ENCODE data around the gene HM13. TPM values are rescaled to one million over a fixed set of nuclear protein-coding genes. Genes with fewer than 3 reads are reported as not detected.
A peak's percentile ranks its signal among the peaks of the same experiment; 100 is the strongest.

HM13 gene
- total RNA-seq, 1 donor from 2014 or later = 169 TPM

DNA sequence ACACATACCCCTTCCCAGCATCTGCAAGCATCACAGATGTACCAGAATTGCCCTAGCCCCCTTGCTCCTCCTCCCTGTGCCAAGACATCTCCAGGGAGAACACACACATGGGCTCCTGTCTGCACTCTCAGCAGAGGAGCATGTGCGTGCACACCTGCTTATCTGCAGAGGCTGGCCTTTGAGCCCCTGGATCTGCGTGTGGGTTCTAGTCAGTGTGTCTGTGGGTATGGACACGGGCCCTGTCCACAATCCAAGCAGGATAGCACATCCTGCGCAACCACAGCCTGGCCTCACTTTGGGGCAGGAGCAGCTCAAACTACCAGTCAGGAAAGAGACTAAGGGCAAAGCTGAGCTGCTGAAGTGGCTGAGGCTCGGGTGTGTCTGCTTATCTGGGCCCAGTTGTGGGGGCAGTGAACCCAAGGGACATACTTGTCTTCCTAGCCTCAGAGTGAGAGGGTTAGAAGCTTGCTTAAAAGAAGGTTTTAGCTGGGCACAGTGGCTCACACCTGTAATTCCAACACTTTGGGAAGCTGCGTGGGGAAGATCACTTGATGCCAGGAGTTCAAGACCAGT, 41.0 kb downstream of the HM13 start:
- no peak overlapping the region for H3K27ac ChIP-seq
- ATAC-seq (no peak), DNase-seq (no peak)
- H3K9me3 ChIP-seq = no peaks in the 10 kb centered on the region
- peaks cover 70% of the 10 kb centered on the region for H3K36me3 ChIP-seq
- TF ChIP-seq, protein P1, sequence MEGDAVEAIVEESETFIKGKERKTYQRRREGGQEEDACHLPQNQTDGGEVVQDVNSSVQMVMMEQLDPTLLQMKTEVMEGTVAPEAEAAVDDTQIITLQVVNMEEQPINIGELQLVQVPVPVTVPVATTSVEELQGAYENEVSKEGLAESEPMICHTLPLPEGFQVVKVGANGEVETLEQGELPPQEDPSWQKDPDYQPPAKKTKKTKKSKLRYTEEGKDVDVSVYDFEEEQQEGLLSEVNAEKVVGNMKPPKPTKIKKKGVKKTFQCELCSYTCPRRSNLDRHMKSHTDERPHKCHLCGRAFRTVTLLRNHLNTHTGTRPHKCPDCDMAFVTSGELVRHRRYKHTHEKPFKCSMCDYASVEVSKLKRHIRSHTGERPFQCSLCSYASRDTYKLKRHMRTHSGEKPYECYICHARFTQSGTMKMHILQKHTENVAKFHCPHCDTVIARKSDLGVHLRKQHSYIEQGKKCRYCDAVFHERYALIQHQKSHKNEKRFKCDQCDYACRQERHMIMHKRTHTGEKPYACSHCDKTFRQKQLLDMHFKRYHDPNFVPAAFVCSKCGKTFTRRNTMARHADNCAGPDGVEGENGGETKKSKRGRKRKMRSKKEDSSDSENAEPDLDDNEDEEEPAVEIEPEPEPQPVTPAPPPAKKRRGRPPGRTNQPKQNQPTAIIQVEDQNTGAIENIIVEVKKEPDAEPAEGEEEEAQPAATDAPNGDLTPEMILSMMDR (IDR thresholded peaks at IDR 0.05) = no peak
- no peak overlapping the region for H3K4me3 ChIP-seq
- no peaks in the 10 kb centered on the region for H3K27me3 ChIP-seq
- H3K4me1 ChIP-seq = peaks cover 5% of the 10 kb centered on the region
- intact Hi-C loops (cut with DNase I) = no loop called here

DNA sequence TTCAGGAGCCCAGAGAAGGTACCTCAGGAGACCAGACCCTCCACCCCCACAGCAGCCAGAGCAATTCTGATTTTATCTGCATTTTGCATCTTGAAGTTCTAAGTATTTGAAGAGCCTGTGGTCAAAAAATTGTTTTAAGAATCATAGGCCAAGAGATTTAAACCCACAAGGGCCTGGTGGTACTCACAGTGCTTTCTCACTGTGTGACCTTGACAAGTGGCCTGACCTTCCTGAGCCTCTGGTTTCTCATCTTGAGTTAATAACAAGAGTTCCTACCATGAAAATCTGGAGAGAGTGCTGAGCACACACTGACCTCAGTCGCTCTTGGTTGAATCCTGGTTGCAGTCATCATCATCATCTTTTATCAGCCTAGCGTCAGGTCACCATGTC, 45.5 kb downstream of the HM13 start:
- DNase-seq (no peak), ATAC-seq (no peak)
- intact Hi-C loops (cut with DNase I) = loop anchor here (5.0 kb wide), 1 partner anchor 53 kb away; no protein-coding TSS in a partner anchor
- peaks cover 19% of the 10 kb centered on the region for H3K4me1 ChIP-seq
- no peaks in the 10 kb centered on the region for H3K27me3 ChIP-seq
- no peaks in the 10 kb centered on the region for H3K9me3 ChIP-seq
- TF ChIP-seq, protein P1 (IDR thresholded peaks at IDR 0.05) = no peak
- peaks cover 71% of the 10 kb centered on the region for H3K36me3 ChIP-seq
- no peak overlapping the region for H3K4me3 ChIP-seq
- H3K27ac ChIP-seq = no peak overlapping the region

DNA sequence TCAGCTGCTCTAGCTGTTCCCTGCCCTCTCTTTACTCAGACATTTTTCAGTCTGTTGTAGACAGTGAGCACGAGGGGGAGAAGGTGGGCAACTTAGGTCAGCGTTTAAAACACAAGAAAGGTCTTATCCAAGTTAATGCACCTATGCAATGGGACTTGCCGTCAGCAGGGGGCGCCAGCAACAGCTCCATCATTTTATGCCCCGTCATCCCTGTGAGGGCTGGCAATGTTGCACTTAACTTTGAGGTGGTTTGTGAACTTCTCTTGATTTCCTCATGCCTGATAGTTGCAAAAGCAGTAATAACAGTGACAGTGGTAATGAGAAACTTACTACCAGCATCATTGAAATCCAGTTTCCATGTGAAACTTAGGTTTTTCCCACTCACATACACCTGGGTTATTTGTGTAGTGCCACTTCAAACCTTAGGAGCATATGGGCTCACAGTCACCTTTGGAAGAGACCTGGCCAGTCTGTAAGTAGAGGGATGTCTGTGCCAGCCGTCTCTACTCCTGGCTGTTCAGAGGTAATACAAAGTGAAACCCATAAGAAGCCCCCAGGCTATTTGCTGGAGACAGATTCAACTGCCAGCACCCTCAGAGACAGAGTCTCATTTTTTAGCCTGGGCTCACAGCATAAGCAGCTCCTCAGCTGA, 46.0 kb downstream of the HM13 start:
- Histone ChIP-seq H3K27me3 (no peaks in the 10 kb centered on the region), H3K36me3 (peaks cover 69% of the 10 kb centered on the region), H3K4me1 (peaks cover 19% of the 10 kb centered on the region), H3K4me3 (no peak overlapping the region), H3K9me3 (no peaks in the 10 kb centered on the region), H3K27ac (peak overlapping the region; percentile 64)
- ATAC-seq (peak; percentile 80), DNase-seq (peak; percentile 87)
- TF ChIP-seq, protein P1 (IDR thresholded peaks at IDR 0.05) = peak; percentile 92
- intact Hi-C loops (cut with DNase I) = loop anchor here (5.0 kb wide), 1 partner anchor 52 kb away; no protein-coding TSS in a partner anchor

DNA sequence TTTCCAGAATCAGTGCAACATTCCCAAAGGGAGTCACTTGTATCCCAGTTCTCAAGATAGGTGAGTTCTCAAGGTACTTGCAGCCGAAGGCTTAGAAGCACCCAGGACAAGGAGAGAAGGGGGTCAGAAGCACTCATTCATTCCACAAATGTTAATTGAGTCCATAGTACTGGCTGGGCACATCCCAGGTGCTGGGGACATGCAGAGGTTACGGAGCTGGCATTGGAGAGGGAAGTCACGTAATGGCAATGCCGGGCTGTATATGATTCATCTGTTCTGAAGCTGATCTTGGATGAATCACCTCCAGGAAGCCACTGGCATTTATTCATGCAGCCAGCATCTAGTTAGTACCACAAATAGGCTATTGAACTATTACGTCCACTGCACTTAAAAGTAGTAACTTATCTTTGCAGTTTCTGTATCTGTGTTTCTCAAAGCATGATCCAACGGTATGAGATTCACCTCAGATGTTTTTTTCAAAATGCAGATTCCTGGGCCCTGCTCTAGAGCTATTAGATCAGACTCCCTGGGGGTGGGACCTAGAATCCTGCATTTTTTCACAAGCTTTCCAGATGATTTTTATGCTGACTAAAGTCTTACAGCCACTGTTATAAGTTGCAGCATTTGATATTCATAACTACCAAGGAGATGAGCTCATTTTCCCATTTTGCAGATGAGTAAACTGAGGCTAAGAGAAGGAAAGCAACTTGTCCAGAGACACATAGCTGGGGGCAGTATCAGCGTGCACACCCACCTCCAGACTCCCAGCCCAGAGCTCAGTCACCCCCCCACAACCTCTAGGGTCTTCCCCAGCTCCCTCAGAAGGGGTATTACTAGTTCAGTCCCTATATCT, 46.7 kb downstream of the HM13 start:
- H3K36me3 ChIP-seq = peaks cover 69% of the 10 kb centered on the region
- TF ChIP-seq, protein P1 (IDR thresholded peaks at IDR 0.05) = no peak
- peaks cover 19% of the 10 kb centered on the region for H3K4me1 ChIP-seq
- no peaks in the 10 kb centered on the region for H3K9me3 ChIP-seq
- DNase-seq (no peak), ATAC-seq (peak; percentile 7)
- no peak overlapping the region for H3K4me3 ChIP-seq
- intact Hi-C loops (cut with DNase I) = loop anchor here (5.0 kb wide), 1 partner anchor 51 kb away; no protein-coding TSS in a partner anchor
- H3K27ac ChIP-seq = peak overlapping the region; percentile 64
- H3K27me3 ChIP-seq = no peaks in the 10 kb centered on the region

DNA sequence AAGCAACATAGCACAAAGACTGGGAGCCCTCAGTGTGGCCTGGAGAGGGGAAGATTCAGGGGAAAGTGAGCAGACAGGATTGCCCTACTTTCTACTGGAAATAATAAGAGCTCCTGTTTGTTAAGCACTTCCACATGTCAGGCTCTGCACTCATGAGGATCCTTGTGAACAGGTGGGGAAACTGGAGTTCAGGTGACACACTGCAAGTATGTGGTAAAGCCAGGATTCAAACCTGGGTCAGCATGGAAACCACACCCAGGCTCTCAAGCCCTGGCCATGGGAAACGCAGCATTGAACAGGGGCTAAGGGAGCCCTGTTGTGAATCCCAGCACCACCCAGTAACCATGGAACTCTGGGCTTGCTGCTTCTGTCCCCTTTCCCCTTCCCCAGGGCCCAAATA, 48.0 kb downstream of the HM13 start:
- no peak for ATAC-seq
- intact Hi-C loops (cut with DNase I) = loop anchor here (5.0 kb wide), 1 partner anchor 50 kb away; no protein-coding TSS in a partner anchor
- H3K36me3 ChIP-seq = peaks cover 72% of the 10 kb centered on the region

More for the DNA sequence above, 48.0 kb downstream of the HM13 start:
- H3K4me1 ChIP-seq = peaks cover 19% of the 10 kb centered on the region
- H3K27me3 ChIP-seq = no peaks in the 10 kb centered on the region
- H3K9me3 ChIP-seq = no peaks in the 10 kb centered on the region
- no peak overlapping the region for H3K4me3 ChIP-seq
- no peak overlapping the region for H3K27ac ChIP-seq
- DNase-seq = no peak
- TF ChIP-seq, protein P1 (IDR thresholded peaks at IDR 0.05) = no peak

Measured in upper lobe of right lung (tissue), 1 donor.